HUES48 (cell line): ENCODE results near the gene RBM19.

ENCODE experiments used
- H3K27ac ChIP-seq: one replicate; pipeline ENCODE4 v1.7.0; 2013; ENCODE audit warnings: low read depth, low read length, inconsistent platforms
- H3K27me3 ChIP-seq: 2 replicates; pipeline ENCODE4 v1.6.1; 2013; ENCODE audit warnings: mild to moderate bottlenecking, low read length; ENCODE audit not compliant: control insufficient read depth, insufficient read depth
- H3K36me3 ChIP-seq: 2 replicates; pipeline ENCODE4 v1.6.1; 2013; ENCODE audit warnings: low read length; ENCODE audit not compliant: control insufficient read depth, insufficient read depth
- H3K4me1 ChIP-seq: 2 replicates; pipeline ENCODE4 v1.6.1; 2013; ENCODE audit warnings: mild to moderate bottlenecking, low read length; ENCODE audit not compliant: control insufficient read depth, insufficient read depth
- H3K4me3 ChIP-seq: 2 replicates; pipeline ENCODE4 v1.5.1; 2013; ENCODE audit warnings: mild to moderate bottlenecking, low read depth, low read length
- H3K9ac ChIP-seq: 2 replicates; pipeline ENCODE4 v1.6.1; 2013; ENCODE audit warnings: mild to moderate bottlenecking, low read depth, low read length, moderate library complexity
- H3K9me3 ChIP-seq: 2 replicates; pipeline ENCODE4 v1.6.1; 2013; ENCODE audit warnings: low read length; ENCODE audit not compliant: control insufficient read depth, insufficient read depth

RBM19 gene

GRCh38 chr12:113891739-113892520 is 74.2 kb downstream of the RBM19 start:
- H3K36me3 ChIP-seq, result no peaks in the 10 kb centered on the region
- no peaks in the 10 kb centered on the region for H3K27me3 ChIP-seq
- H3K9ac ChIP-seq, result no peak overlapping the region
- peaks cover 14% of the 10 kb centered on the region for H3K4me1 ChIP-seq
- H3K4me3 ChIP-seq, result no peak overlapping the region
- H3K27ac ChIP-seq, result no peak overlapping the region
- no peaks in the 10 kb centered on the region for H3K9me3 ChIP-seq

GRCh38 chr12:113891167-113891692 is 74.9 kb downstream of the RBM19 start:
- Histone ChIP-seq H3K4me3 (no peak overlapping the region), H3K27me3 (no peaks in the 10 kb centered on the region), H3K9ac (no peak overlapping the region), H3K36me3 (no peaks in the 10 kb centered on the region), H3K9me3 (no peaks in the 10 kb centered on the region), H3K4me1 (peaks cover 11% of the 10 kb centered on the region), H3K27ac (no peak overlapping the region)

GRCh38 chr12:113889891-113890581 is 76.1 kb downstream of the RBM19 start:
- no peak overlapping the region for H3K27ac ChIP-seq
- no peak overlapping the region for H3K4me3 ChIP-seq
- no peaks in the 10 kb centered on the region for H3K36me3 ChIP-seq
- H3K9ac ChIP-seq, result no peak overlapping the region
- H3K4me1 ChIP-seq, result 0 out of 2 replicates have a peak, but pooled peaks cover 7% of the 10 kb centered on the region
- no peaks in the 10 kb centered on the region for H3K9me3 ChIP-seq
- H3K27me3 ChIP-seq, result no peaks in the 10 kb centered on the region

DNA sequence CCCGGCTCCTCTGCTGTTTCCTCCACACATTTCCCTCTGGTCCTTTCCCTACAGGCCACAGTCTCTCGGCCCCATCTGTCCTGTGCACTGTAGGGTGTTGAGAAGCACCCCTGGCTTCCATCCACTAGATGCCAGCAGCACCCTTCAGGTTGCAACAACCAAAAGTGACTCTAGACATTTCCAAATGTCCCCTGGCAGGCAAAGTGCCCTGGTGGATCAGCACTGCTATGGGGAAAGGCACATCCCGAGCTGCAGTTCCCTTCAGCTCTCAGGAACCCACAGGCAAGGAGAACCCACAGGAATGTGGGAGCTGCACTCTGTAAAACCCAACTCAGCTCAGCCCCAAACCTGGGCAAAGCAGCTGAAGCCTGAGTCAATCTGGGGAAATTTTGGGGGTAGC is 77.0 kb downstream of the RBM19 start:
- Histone ChIP-seq H3K27ac (no peak overlapping the region), H3K36me3 (no peaks in the 10 kb centered on the region), H3K9me3 (no peaks in the 10 kb centered on the region), H3K9ac (no peak overlapping the region), H3K4me1 (0 out of 2 replicates have a peak, but pooled peaks cover 7% of the 10 kb centered on the region), H3K27me3 (no peaks in the 10 kb centered on the region), H3K4me3 (no peak overlapping the region)

GRCh38 chr12:113888435-113888834 is 77.7 kb downstream of the RBM19 start:
- Histone ChIP-seq H3K27me3 (no peaks in the 10 kb centered on the region), H3K9me3 (no peaks in the 10 kb centered on the region), H3K36me3 (no peaks in the 10 kb centered on the region), H3K4me1 (0 out of 2 replicates have a peak, but pooled peaks cover 7% of the 10 kb centered on the region), H3K9ac (no peak overlapping the region), H3K27ac (no peak overlapping the region), H3K4me3 (no peak overlapping the region)

DNA sequence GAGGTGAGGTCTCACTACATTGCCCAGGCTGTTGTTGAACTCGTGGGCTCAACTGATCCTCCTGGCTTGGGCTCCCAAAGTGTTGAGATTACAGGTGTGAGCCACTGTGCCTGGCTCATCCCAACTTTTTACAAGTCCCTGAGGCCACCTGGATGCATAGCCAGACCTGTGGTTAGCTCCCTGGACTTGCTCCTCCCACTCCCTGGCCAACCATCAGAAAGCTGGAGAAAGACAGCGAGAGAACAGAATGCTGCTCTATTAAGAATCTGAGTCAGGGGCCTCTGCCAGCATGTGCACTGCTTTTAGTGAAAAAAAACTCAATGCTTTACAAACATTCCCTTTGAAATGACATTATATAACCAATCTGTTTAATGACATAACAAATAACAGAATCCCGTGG is 78.2 kb downstream of the RBM19 start:
- Histone ChIP-seq H3K36me3 (no peaks in the 10 kb centered on the region), H3K27ac (no peak overlapping the region), H3K4me3 (no peak overlapping the region), H3K4me1 (0 out of 2 replicates have a peak, but pooled peaks cover 7% of the 10 kb centered on the region), H3K27me3 (no peaks in the 10 kb centered on the region), H3K9me3 (no peaks in the 10 kb centered on the region), H3K9ac (no peak overlapping the region)

DNA sequence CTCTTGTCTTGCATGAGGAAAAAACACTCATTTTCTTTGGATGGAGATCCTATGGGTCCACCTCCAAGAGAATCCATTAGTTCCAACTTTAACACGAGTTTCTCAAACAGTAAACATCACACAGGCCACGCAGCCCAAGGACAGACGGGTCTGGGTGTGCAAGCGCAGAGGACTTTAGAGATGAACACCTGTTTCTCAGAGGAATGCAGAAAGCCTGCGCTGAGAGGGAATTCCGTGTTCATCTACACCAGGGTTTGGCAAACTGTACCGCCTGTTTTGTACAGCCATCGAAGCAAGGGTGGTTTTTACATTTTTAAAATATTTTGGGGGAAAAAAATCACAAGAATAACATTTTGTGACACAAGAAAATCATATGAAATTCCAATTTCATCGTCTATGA is 79.4 kb downstream of the RBM19 start:
- H3K4me3 ChIP-seq, result no peak overlapping the region
- H3K27ac ChIP-seq, result no peak overlapping the region
- no peak overlapping the region for H3K9ac ChIP-seq
- no peaks in the 10 kb centered on the region for H3K36me3 ChIP-seq
- no peaks in the 10 kb centered on the region for H3K27me3 ChIP-seq
- H3K9me3 ChIP-seq, result no peaks in the 10 kb centered on the region
- no peaks in the 10 kb centered on the region for H3K4me1 ChIP-seq

- no peaks in the 10 kb centered on the region for H3K4me1 ChIP-seq
- H3K27ac ChIP-seq, result no peak overlapping the region
- no peaks in the 10 kb centered on the region for H3K27me3 ChIP-seq
- H3K9me3 ChIP-seq, result no peaks in the 10 kb centered on the region
- H3K9ac ChIP-seq, result no peak overlapping the region
- H3K36me3 ChIP-seq, result no peaks in the 10 kb centered on the region
- H3K4me3 ChIP-seq, result no peak overlapping the region
These were observed 81.7 kb downstream of the RBM19 start for GRCh38 chr12:113884392-113884791.

DNA sequence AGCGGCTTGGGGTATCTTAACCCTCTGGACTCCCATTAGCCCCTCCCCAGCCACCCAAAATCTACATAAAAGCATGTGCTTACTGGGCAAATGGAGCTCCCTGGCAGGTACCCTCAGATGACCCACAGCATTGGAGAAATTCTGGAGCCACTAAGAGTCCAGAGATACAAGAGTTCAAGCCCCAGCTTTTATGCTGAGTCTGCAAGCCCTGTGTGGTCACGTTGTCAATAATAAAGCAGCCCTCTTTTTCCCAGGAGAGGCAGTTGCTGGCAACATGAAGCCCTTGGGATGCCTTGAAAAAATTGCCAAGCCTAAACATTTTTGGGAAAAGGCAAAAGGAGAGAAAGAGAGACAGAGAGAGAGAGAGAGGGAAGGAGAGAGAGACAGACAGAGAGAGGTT is 83.4 kb downstream of the RBM19 start:
- no peak overlapping the region for H3K9ac ChIP-seq
- H3K4me3 ChIP-seq, result no peak overlapping the region
- H3K27me3 ChIP-seq, result no peaks in the 10 kb centered on the region
- no peak overlapping the region for H3K27ac ChIP-seq
- H3K36me3 ChIP-seq, result peaks cover 8% of the 10 kb centered on the region; the same call in 1 of the 2 replicates
- no peaks in the 10 kb centered on the region for H3K9me3 ChIP-seq
- H3K4me1 ChIP-seq, result no peaks in the 10 kb centered on the region

DNA sequence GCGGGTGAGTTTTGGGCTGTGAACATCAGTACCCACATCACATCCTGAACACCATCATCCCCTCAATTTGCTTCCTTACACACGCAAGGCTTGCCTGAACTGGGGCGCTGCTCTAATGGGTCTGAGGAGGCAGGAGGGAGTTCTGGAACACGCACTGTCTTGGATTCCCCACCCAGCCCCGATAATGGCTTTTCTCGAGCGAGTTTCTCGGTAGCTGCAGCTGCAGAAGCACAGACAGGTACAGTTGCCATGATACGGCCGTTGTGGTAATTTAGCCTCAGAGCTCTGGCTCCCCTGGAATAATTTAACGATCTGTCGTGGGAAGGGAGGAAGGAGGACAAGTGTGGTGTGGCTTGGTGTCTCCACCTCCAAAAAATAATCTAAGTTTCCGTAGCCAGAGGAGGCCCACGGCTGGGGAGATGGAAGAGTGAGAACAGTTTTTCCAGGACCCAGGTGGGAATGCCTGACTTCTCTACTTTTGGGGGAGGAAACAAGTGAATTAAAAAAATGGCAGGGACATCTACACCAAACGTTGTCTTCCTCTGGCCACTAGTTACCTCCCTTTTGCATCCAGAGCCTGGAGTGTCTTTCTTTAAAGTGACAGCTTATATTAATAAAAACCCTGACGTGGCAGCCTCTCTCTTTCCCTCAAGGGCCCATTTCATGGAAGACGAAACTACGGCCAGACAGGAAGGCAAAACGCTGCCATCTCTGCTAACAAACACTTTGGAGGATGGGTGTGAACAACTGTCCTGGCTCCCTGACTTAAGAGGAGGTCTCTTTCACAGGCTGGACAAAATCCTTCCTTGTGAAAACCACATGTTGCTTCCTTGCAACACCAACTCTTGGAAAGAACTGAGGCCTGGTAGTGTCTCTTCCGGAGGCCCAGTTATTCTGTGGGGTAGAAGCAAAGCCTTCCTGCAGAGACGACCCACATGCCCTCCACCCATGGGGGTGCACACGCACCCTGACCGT is 84.8 kb downstream of the RBM19 start:
- Histone ChIP-seq H3K9me3 (no peaks in the 10 kb centered on the region), H3K4me3 (no peak overlapping the region), H3K27ac (no peak overlapping the region), H3K9ac (no peak overlapping the region), H3K36me3 (peaks cover 8% of the 10 kb centered on the region; the same call in 1 of the 2 replicates), H3K27me3 (no peaks in the 10 kb centered on the region), H3K4me1 (no peaks in the 10 kb centered on the region)
